Measurements from ENCODE around the gene MREG.
"Not testable (repeated sequence)": the region's sequence is repeated elsewhere in the genome, so short reads cannot be mapped to it uniquely, and the experiment has no call there.

MREG gene

DNA sequence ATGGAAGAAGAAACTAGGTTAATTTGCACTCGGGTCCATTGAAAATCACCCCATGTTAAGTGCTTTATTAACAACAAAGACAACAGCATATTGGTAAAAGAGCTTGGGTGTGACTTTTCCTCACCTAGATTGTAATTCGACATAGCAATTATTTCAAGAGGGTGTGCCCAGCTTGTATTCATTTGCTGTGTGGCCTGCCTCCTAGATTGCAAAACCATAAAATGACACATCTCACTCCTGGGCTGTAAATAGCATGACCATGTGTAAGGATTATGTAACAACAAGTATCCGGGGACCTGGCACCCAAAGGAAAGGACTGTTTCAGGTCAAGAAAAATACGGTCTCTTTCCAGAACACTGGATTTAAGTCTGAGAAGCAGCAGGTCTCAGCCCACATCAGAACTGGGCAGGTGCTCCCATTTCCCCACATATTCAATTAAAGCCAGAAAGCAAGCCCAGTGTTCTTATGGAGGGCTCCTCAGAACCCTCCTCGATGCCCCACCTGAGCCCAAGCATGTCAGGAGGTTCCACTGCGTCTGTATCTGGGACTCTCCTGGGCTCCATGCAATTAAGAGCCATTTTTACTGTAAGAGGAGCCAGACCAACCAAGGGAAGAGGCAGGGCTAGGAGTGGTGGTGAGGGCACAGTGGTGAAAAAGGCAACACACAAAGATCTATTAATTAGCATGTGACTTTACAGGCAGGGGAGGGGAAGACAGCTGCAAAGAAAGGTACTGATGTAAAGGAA lies 39.2 kb downstream of the MREG start:
- Histone ChIP-seq H3K36me3 (ENCODE audit: insufficient read depth, low read length) (no peaks in the 10 kb centered on the region), H3K27me3 (ENCODE audit: insufficient read depth, low read length) (no peaks in the 10 kb centered on the region), H2AFZ (ENCODE audit: low read length) (no peak overlapping the region), H3K79me2 (ENCODE audit: insufficient read depth, low read length) (no peaks in the 10 kb centered on the region), H3F3A (ENCODE audit: insufficient read depth, low read length) (no peaks in the 10 kb centered on the region), H3K9me2 (ENCODE audit: low read depth, low read length) (no peaks in the 10 kb centered on the region), H3K9ac (ENCODE audit: low read length) (no peak overlapping the region), H4K20me1 (ENCODE audit: insufficient read depth, low read length) (no peaks in the 10 kb centered on the region), H3K27ac (ENCODE audit: low read depth, low read length, poor library complexity, severe bottlenecking) (no peak overlapping the region), H3K4me1 (ENCODE audit: insufficient read depth, low read length, severe bottlenecking) (no peaks in the 10 kb centered on the region), H3K4me2 (ENCODE audit: low read length) (no peak overlapping the region), H3K9me3 (ENCODE audit: low read length) (no peaks in the 10 kb centered on the region), H3K4me3 (ENCODE audit: low read depth, low read length, poor library complexity, severe bottlenecking) (no peak overlapping the region)
- no peak for TF ChIP-seq EZH2 (IDR thresholded peaks at IDR 0.05; ENCODE audit: borderline replicate concordance, low read length)
- TF ChIP-seq, protein P1, sequence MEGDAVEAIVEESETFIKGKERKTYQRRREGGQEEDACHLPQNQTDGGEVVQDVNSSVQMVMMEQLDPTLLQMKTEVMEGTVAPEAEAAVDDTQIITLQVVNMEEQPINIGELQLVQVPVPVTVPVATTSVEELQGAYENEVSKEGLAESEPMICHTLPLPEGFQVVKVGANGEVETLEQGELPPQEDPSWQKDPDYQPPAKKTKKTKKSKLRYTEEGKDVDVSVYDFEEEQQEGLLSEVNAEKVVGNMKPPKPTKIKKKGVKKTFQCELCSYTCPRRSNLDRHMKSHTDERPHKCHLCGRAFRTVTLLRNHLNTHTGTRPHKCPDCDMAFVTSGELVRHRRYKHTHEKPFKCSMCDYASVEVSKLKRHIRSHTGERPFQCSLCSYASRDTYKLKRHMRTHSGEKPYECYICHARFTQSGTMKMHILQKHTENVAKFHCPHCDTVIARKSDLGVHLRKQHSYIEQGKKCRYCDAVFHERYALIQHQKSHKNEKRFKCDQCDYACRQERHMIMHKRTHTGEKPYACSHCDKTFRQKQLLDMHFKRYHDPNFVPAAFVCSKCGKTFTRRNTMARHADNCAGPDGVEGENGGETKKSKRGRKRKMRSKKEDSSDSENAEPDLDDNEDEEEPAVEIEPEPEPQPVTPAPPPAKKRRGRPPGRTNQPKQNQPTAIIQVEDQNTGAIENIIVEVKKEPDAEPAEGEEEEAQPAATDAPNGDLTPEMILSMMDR (IDR thresholded peaks at IDR 0.05; ENCODE audit: low read length): no peak

DNA sequence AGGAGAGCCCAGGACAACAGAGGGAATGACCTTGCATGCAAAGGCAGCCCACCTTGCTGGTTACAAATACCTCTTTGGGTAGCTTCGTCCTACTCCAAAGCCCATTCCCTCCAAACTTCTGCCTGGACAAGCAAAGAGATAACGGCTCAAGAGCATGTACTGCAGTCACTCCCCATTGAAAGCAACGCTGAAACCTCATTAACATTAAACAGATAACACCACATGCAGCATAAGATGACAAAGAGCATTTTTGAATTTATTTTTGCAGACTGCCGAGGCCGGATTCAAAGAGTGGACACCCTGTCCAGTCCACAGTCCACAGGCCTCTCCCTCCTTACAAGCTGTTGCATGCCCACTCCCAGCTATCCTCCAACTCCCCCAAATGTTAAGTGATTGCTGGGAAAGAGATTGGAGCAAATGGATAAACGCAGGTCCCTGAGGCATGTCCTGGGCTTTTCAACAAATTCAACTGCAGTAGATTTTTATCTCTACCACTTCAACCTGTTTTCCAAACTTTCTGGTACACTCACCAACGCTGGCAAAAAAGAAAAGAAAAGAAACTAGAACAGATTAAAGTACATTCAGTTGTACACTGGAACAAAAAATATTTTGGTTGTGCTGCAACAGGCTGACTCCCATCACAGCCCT lies 40.1 kb downstream of the MREG start:
- Histone ChIP-seq H3K4me3 (ENCODE audit: low read depth, low read length, poor library complexity, severe bottlenecking) (no peak overlapping the region), H3K36me3 (ENCODE audit: insufficient read depth, low read length) (no peaks in the 10 kb centered on the region), H3K4me1 (ENCODE audit: insufficient read depth, low read length, severe bottlenecking) (no peaks in the 10 kb centered on the region), H3K27me3 (ENCODE audit: insufficient read depth, low read length) (no peaks in the 10 kb centered on the region), H3F3A (ENCODE audit: insufficient read depth, low read length) (no peaks in the 10 kb centered on the region), H3K79me2 (ENCODE audit: insufficient read depth, low read length) (no peaks in the 10 kb centered on the region), H3K9me2 (ENCODE audit: low read depth, low read length) (no peaks in the 10 kb centered on the region), H2AFZ (ENCODE audit: low read length) (no peak overlapping the region), H3K27ac (ENCODE audit: low read depth, low read length, poor library complexity, severe bottlenecking) (no peak overlapping the region), H4K20me1 (ENCODE audit: insufficient read depth, low read length) (no peaks in the 10 kb centered on the region), H3K9me3 (ENCODE audit: low read length) (no peaks in the 10 kb centered on the region), H3K4me2 (ENCODE audit: low read length) (no peak overlapping the region), H3K9ac (ENCODE audit: low read length) (no peak overlapping the region)
- TF ChIP-seq EZH2 (IDR thresholded peaks at IDR 0.05; ENCODE audit: borderline replicate concordance, low read length): no peak
- TF ChIP-seq, protein P1 (IDR thresholded peaks at IDR 0.05; ENCODE audit: low read length): no peak

DNA sequence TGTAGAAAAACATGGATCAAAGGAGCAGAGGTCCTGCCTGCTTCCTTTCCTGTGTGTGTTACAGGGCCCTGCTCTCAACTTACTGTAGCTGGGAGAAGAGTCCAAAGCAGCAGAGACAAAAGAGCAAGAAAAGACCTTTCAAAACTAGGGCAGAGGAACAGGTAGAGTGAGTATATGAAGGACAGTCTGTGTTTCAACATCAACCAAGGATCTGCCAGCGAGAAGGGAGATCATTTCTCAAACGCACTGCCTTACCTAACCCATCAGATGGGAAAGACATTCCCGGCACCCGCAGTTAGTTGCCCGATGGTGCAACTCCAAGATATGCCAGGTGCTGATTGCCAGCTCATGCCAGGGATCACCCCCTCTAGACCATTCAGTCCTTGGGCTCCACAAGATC lies 41.7 kb downstream of the MREG start:
- Histone ChIP-seq H4K20me1 (ENCODE audit: insufficient read depth, low read length) (no peaks in the 10 kb centered on the region), H3F3A (ENCODE audit: insufficient read depth, low read length) (no peaks in the 10 kb centered on the region), H3K4me3 (ENCODE audit: low read depth, low read length, poor library complexity, severe bottlenecking) (no peak overlapping the region), H3K4me1 (ENCODE audit: insufficient read depth, low read length, severe bottlenecking) (no peaks in the 10 kb centered on the region), H3K27me3 (ENCODE audit: insufficient read depth, low read length) (no peaks in the 10 kb centered on the region), H2AFZ (ENCODE audit: low read length) (no peak overlapping the region), H3K36me3 (ENCODE audit: insufficient read depth, low read length) (no peaks in the 10 kb centered on the region), H3K79me2 (ENCODE audit: insufficient read depth, low read length) (no peaks in the 10 kb centered on the region), H3K9me2 (ENCODE audit: low read depth, low read length) (no peaks in the 10 kb centered on the region), H3K9me3 (ENCODE audit: low read length) (no peaks in the 10 kb centered on the region), H3K9ac (ENCODE audit: low read length) (no peak overlapping the region), H3K4me2 (ENCODE audit: low read length) (no peak overlapping the region), H3K27ac (ENCODE audit: low read depth, low read length, poor library complexity, severe bottlenecking) (no peak overlapping the region)
- TF ChIP-seq, protein P1 (IDR thresholded peaks at IDR 0.05; ENCODE audit: low read length): no peak
- TF ChIP-seq EZH2 (IDR thresholded peaks at IDR 0.05; ENCODE audit: borderline replicate concordance, low read length): no peak

DNA sequence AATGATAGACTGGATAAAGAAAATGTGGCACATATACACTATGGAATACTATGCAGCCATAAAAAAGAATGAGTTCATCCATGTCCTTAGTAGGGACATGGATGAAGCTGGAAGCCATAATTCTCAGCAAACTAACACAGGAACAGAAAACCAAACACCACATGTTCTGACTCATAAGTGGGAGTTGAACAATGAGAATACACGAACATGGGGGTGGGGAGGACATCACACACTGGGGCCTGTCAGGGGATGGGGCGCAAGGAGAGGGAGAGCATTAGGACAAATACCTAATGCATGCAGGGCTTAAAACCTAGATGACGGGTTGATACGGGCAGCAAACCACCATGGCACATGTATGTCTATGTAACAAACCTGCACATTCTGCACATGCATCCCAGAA lies 42.5 kb downstream of the MREG start:
- H3K4me2 ChIP-seq (ENCODE audit: low read length); H3K9me2 ChIP-seq (ENCODE audit: low read depth, low read length); H3K36me3 ChIP-seq (ENCODE audit: insufficient read depth, low read length); H3K4me3 ChIP-seq (ENCODE audit: low read depth, low read length, poor library complexity, severe bottlenecking); H3K9me3 ChIP-seq (ENCODE audit: low read length); H3K27me3 ChIP-seq (ENCODE audit: insufficient read depth, low read length); H4K20me1 ChIP-seq (ENCODE audit: insufficient read depth, low read length); H3K4me1 ChIP-seq (ENCODE audit: insufficient read depth, low read length, severe bottlenecking); H3K27ac ChIP-seq (ENCODE audit: low read depth, low read length, poor library complexity, severe bottlenecking); H2AFZ ChIP-seq (ENCODE audit: low read length); H3K9ac ChIP-seq (ENCODE audit: low read length); H3K79me2 ChIP-seq (ENCODE audit: insufficient read depth, low read length); H3F3A ChIP-seq (ENCODE audit: insufficient read depth, low read length): not testable (repeated sequence)
